HG02798 (cell line): ENCODE measurements around the gene NANOS3.
"Not testable (repeated sequence)": the region's sequence is repeated elsewhere in the genome, so short reads cannot be mapped to it uniquely, and the experiment has no call there.

Experiments
- ATAC-seq: cut with Tn5 transposase; IDR thresholded peaks from one replicate; pipeline ENCODE4 v1.9.1; 2021; ENCODE audit warnings: mild to moderate bottlenecking; ENCODE audit not compliant: unreplicated experiment, poor library complexity

The NANOS3 gene

GRCh38 chr19:13914777-13915176 lies 37.8 kb downstream of the NANOS3 start:
- ATAC-seq = no peak

- ATAC-seq = no peak
Observed at GRCh38 chr19:13917888-13918406, 41.0 kb downstream of the NANOS3 start.

- ATAC-seq = no peak
Observed at GRCh38 chr19:13918726-13919411, 41.9 kb downstream of the NANOS3 start.

- no peak for ATAC-seq
Observed at GRCh38 chr19:13920524-13920923, 43.6 kb downstream of the NANOS3 start.

- no peak for ATAC-seq
Observed at GRCh38 chr19:13920940-13921747, 44.2 kb downstream of the NANOS3 start.

- ATAC-seq = not testable (repeated sequence)
Observed at GRCh38 chr19:13922118-13922517, 45.2 kb downstream of the NANOS3 start.

- no peak for ATAC-seq
Observed at GRCh38 chr19:13923194-13923987, 46.5 kb downstream of the NANOS3 start.

GRCh38 chr19:13926010-13926409 lies 49.1 kb downstream of the NANOS3 start:
- no peak for ATAC-seq

GRCh38 chr19:13926715-13927114 lies 49.8 kb downstream of the NANOS3 start:
- no peak for ATAC-seq

GRCh38 chr19:13929340-13929739 lies 52.4 kb downstream of the NANOS3 start:
- ATAC-seq = no peak

- no peak for ATAC-seq
Observed at GRCh38 chr19:13929956-13930355, 53.0 kb downstream of the NANOS3 start.
